Colonic mucosa (tissue), 4 donors: ENCODE results near the gene CGB3. TPM values are rescaled to one million over a fixed set of nuclear protein-coding genes. Genes with fewer than 3 reads are reported as not detected.

Source experiments
- DNase-seq: peaks from one replicate; pipeline ENCODE4 v3.0.0-alpha.2; 2020
- H3K27ac ChIP-seq: fragments of 200-600 bp; one replicate; pipeline ENCODE4 v1.8.0; 2021
- H3K27me3 ChIP-seq: fragments of 200-600 bp; one replicate; pipeline ENCODE4 v1.8.0; 2021
- H3K36me3 ChIP-seq: fragments of 200-600 bp; one replicate; pipeline ENCODE4 v1.8.0; 2021
- H3K4me1 ChIP-seq: fragments of 200-600 bp; one replicate; pipeline ENCODE4 v1.8.0; 2021; ENCODE audit warnings: mild to moderate bottlenecking
- H3K4me3 ChIP-seq: fragments of 200-600 bp; one replicate; pipeline ENCODE4 v1.8.0; 2021
- H3K9ac ChIP-seq, 2 donors: one replicate each; pipeline ENCODE4 v1.7.0; 2013; ENCODE audit warnings: control low read depth in 2 of 2, low read depth in 2 of 2, low read length in 2 of 2
- H3K9me3 ChIP-seq: fragments of 200-600 bp; one replicate; pipeline ENCODE4 v1.8.0; 2021
- intact Hi-C: fragments of 100-400 bp; cut with DNase I; formaldehyde crosslinking; loops from one replicate; pipeline ENCODE4 v1.14.1; 2022
- total RNA-seq, 2 donors: library from RNA; stranded (reverse); fragmentation: NEBNext Ultra II Directional in 1 of 2; extraction: Animal tissue kit (Norgen Biotek cat#: 25700) in 1 of 2; gene quantifications; one replicate each; pipeline ENCODE4 v1.2.1, GENCODE V29; 2021
- TF ChIP-seq, protein P1 (sequence below): fragments of 200-600 bp; IDR thresholded peaks from one replicate; pipeline ENCODE4 v1.8.0; 2022; ENCODE audit warnings: antibody characterized with exemption, mild to moderate bottlenecking
- donor health status: healthy.
- donor health status: DM: no; HTN: no; CAD: no.
- donor health status: DM: no; HTN: no; CAD: no.

CGB3 gene
- total RNA-seq, 2 donors from 2014 or later, result not detected

DNA sequence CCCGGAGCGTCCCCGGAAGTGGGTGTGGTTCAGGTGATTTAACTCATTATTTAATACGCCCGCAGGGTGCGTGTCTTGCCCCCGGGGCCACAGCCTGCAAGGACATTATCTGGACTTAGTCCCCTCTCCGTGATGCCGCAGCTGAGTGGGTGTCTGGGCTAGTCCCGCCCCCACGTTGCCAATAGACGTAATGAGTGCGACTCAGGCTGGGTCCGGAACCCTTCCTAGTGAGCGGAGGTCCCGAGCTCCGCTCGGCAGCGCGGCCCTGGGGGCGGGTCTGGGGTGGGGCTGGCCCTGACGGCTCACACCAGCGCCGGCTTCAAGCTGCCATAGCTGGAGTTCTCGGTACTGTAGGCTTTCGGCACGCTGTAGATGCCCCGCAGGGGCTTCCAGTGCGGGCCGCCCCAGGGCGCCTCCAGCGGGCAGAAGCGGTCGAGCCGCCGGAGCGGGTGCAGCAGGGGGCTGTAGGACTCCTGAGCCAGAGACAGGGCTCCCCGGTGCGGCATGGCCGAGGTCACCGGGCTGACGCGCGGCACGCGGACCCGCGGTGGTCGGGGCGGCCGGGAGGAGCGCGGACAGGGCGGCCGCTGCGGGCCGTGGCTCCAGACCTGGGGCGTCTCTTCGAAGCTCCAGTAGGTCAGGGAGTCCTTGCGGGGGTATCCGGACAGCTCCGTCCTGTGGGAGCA is 6.3 kb downstream of the CGB3 start:
- TF ChIP-seq, protein P1, sequence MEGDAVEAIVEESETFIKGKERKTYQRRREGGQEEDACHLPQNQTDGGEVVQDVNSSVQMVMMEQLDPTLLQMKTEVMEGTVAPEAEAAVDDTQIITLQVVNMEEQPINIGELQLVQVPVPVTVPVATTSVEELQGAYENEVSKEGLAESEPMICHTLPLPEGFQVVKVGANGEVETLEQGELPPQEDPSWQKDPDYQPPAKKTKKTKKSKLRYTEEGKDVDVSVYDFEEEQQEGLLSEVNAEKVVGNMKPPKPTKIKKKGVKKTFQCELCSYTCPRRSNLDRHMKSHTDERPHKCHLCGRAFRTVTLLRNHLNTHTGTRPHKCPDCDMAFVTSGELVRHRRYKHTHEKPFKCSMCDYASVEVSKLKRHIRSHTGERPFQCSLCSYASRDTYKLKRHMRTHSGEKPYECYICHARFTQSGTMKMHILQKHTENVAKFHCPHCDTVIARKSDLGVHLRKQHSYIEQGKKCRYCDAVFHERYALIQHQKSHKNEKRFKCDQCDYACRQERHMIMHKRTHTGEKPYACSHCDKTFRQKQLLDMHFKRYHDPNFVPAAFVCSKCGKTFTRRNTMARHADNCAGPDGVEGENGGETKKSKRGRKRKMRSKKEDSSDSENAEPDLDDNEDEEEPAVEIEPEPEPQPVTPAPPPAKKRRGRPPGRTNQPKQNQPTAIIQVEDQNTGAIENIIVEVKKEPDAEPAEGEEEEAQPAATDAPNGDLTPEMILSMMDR, result peak; percentile 30
- H3K4me3 ChIP-seq, result peak overlapping the region; percentile 31
- H3K36me3 ChIP-seq, result no peaks in the 10 kb centered on the region
- peaks cover 7% of the 10 kb centered on the region for H3K4me1 ChIP-seq
- H3K9me3 ChIP-seq, result no peaks in the 10 kb centered on the region
- peaks cover 4% of the 10 kb centered on the region for H3K27me3 ChIP-seq
- intact Hi-C loops, result no loop called here
- peak overlapping the region; percentile 34 to 46 for H3K9ac ChIP-seq
- peak; percentile 43 for DNase-seq
- H3K27ac ChIP-seq, result no peak overlapping the region

DNA sequence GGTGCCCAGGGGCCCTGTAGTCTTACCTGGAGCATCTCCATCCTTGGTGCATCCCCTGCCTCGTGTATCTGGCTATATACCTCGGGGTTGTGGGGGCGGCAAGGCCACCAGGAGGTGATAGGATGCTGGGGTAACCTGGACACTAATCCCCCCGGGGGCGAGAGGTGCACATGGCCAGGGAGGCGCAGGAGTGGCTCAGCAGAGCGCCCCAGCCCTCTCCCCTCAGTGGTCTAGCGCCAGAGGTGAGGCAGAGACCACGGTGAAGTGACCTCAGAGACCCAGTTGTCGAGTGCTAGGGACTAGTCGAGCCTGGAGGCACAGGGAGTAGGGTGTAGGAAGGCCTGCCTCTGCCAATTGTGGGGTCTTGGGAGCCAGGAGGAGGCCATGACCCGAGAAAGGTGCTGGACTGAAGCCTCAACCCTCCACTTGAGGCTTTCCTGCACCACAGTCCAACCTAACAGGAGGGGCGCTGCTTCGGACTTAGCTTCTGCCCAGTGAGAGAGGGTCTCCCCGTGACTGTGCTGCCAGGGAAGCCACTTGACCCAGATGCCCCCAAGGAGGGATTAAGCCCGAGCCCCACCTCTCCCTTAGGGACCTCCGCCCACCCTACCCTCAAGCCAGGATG is 7.0 kb downstream of the CGB3 start, which contains the start of gene LHB:
Gene LHB (minus strand): TSS at position 51 of the 625 bp plus-strand sequence. CDS start 10 bp downstream, at position 41.
- H3K4me1 ChIP-seq, result peaks cover 7% of the 10 kb centered on the region
- TF ChIP-seq, protein P1, result no peak
- DNase-seq, result no peak
- H3K9me3 ChIP-seq, result no peaks in the 10 kb centered on the region
- no peak within 1 kb of the TSS for H3K27ac ChIP-seq
- peak within 1 kb of the TSS; percentile 34 to 46 for H3K9ac ChIP-seq
- H3K4me3 ChIP-seq, result peak within 1 kb of the TSS; percentile 31
- intact Hi-C loops, result no loop called here
- H3K27me3 ChIP-seq, result peaks cover 4% of the 10 kb centered on the region
- no peaks in the 10 kb centered on the region for H3K36me3 ChIP-seq

- no peak for DNase-seq
- no peaks in the 10 kb centered on the region for H3K36me3 ChIP-seq
- H3K9me3 ChIP-seq, result no peaks in the 10 kb centered on the region
- intact Hi-C loops, result no loop called here
- TF ChIP-seq, protein P1, result no peak
- no peak overlapping the region for H3K27ac ChIP-seq
- no peak overlapping the region for H3K9ac ChIP-seq
- peaks cover 4% of the 10 kb centered on the region for H3K27me3 ChIP-seq
- H3K4me3 ChIP-seq, result no peak overlapping the region
- peaks cover 7% of the 10 kb centered on the region for H3K4me1 ChIP-seq
These were observed 7.9 kb downstream of the CGB3 start for GRCh38 chr19:49016067-49016839.

GRCh38 chr19:49014870-49015255 is 9.3 kb downstream of the CGB3 start:
- Histone ChIP-seq H3K9ac (no peak overlapping the region), H3K27ac (no peak overlapping the region), H3K9me3 (no peaks in the 10 kb centered on the region), H3K36me3 (no peaks in the 10 kb centered on the region), H3K4me3 (no peak overlapping the region), H3K27me3 (no peaks in the 10 kb centered on the region), H3K4me1 (peaks cover 7% of the 10 kb centered on the region)
- TF ChIP-seq, protein P1, result no peak
- intact Hi-C loops, result no loop called here
- no peak for DNase-seq

DNA sequence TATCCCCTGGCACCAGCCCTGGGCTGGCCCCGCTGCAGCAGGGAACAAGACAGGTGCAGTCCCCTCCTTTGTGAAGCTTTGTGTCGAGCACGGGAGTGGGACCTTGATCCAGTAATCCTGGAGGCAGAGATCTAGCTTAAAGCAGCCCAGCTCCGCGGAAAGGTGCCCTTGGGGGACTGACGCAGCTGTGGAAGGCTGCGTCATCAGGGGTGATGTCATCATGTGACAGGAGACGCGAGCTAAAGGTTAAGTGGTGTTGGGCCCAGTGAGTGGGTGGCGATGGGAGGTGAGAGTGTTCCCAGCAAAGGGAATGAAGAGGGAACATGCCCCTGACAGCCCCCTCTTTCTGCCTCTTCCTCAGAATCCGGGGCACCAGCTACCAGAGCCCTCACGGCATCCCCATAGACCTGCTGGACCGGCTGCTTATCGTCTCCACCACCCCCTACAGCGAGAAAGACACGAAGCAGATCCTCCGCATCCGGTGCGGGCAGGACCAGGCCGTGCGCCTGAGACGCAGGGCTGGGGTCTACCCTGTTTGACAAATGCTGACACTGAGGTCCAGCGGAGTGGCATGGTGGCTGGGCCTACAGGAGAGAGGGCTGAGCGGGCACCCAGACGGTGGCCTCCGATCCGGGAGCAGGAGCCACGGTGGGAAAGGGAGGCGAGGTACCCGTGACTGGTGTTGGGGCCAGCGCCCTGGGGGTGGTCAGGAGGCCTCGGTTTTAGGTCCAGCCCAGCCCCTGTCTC is 9.8 kb downstream of the CGB3 start:
- Histone ChIP-seq H3K27me3 (no peaks in the 10 kb centered on the region), H3K9me3 (no peaks in the 10 kb centered on the region), H3K4me1 (peaks cover 7% of the 10 kb centered on the region), H3K27ac (no peak overlapping the region), H3K9ac (no peak overlapping the region), H3K36me3 (no peaks in the 10 kb centered on the region), H3K4me3 (no peak overlapping the region)
- no peak for DNase-seq
- TF ChIP-seq, protein P1, result no peak
- intact Hi-C loops, result no loop called here
